Uterus (tissue), 4 donors: ENCODE data around the gene SH3PXD2A. TPM values are rescaled to one million over a fixed set of nuclear protein-coding genes. Genes with fewer than 3 reads are reported as not detected.

Source experiments
- DNase-seq, 2 donors: peaks; one replicate each; pipeline ENCODE4 v3.0.0-alpha.2; 2019 to 2020
- H3K27ac ChIP-seq, 2 donors: fragments of 200-600 bp; sonication (generic); 1 replicate in 1 of 2; 2 replicates in 1 of 2; pipeline ENCODE4 v1.5.1; 2016 to 2018
- H3K27me3 ChIP-seq, 2 donors: fragments of 200-600 bp; sonication (generic); one replicate each; pipeline ENCODE4 v1.5.1; 2018 to 2019; ENCODE audit warnings: control low read depth in 1 of 2
- H3K36me3 ChIP-seq, 2 donors: fragments of 200-600 bp; sonication (generic); one replicate each; pipeline ENCODE4 v1.5.1; 2019; ENCODE audit warnings: control low read depth in 1 of 2
- H3K4me1 ChIP-seq, 2 donors: fragments of 200-600 bp; sonication (generic); one replicate each; pipeline ENCODE4 v1.5.1; 2018 to 2019; ENCODE audit warnings: control low read depth in 1 of 2
- H3K4me3 ChIP-seq, 2 donors: fragments of 200-600 bp; sonication (generic); 1 replicate in 1 of 2; 2 replicates in 1 of 2; pipeline ENCODE4 v1.5.1; 2018 to 2019; ENCODE audit warnings: mild to moderate bottlenecking in 1 of 2
- H3K9me3 ChIP-seq, 2 donors: fragments of 200-600 bp; sonication (generic); one replicate each; pipeline ENCODE4 v1.5.1; 2019; ENCODE audit warnings: control low read depth in 1 of 2
- CTCF ChIP-seq, 4 experiments: fragments of 200-600 bp in 2 of 4; fragments of 450-650 bp in 2 of 4; sonication (generic) in 2 of 4; IDR thresholded peaks; one replicate each; pipeline ENCODE4 v1.5.1; 2016 to 2019; ENCODE audit warnings: antibody characterized with exemption in 4 of 4, mild to moderate bottlenecking in 2 of 4, moderate library complexity in 1 of 4
- POLR2A ChIP-seq, 2 donors: fragments of 450-650 bp; IDR thresholded peaks; one replicate each; pipeline ENCODE4 v1.6.1; 2016; ENCODE audit warnings: antibody characterized with exemption in 2 of 2, mild to moderate bottlenecking in 1 of 2, moderate library complexity in 1 of 2
- intact Hi-C: fragments of 100-400 bp; cut with DNase I; formaldehyde crosslinking; loops from one replicate; pipeline ENCODE4 v1.15.1; 2023; ENCODE audit warnings: low total_unique reads
- total RNA-seq, 4 donors: library from RNA; depleted of rRNA in 3 of 4; stranded (reverse); fragments of >200 nt in 3 of 4; gene quantifications; one replicate each; pipeline versions ENCODE4 v1.1.0 to v1.2.4, GENCODE V29; 2014 to 2023
- donor health status: DM: yes; HTN: yes; CAD: no.

SH3PXD2A gene
- total RNA-seq, 4 donors from 2014 or later: 12.6 to 117 (median 46.6) TPM

DNA sequence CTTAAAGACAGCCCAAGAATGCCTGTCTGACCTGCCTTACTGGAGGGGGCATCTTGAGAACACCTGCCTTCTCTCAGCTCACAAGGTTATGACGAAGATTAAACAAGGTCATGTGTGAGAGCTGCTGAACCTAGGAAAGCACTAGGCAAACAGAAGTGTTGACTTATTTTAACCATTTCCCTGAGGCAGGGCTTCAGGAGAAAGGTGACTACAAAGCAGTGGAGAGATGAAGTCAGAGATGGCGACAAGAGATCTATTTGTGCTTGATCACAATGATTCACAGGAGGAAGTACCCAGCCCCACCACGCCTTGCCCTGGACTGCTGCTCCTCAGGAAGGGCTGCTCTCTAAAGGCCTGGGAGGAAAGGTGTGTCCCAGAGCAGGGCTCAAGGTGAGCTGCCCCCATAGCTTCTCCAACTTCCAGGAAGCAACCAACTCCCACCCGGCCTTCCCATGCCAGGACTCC, 34.9 kb upstream of the SH3PXD2A start:
- no peaks in the 10 kb centered on the region for H3K27me3 ChIP-seq
- intact Hi-C loops: no loop called here
- no peaks in the 10 kb centered on the region for H3K4me1 ChIP-seq
- no peaks in the 10 kb centered on the region for H3K9me3 ChIP-seq
- DNase-seq: no peak
- no peaks in the 10 kb centered on the region for H3K36me3 ChIP-seq
- TF ChIP-seq CTCF (IDR thresholded peaks at IDR 0.05): no peak
- no peak for TF ChIP-seq POLR2A (IDR thresholded peaks at IDR 0.05)
- H3K27ac ChIP-seq: peak overlapping the region in 1 of 2 donors; percentile 17
- no peak overlapping the region for H3K4me3 ChIP-seq

DNA sequence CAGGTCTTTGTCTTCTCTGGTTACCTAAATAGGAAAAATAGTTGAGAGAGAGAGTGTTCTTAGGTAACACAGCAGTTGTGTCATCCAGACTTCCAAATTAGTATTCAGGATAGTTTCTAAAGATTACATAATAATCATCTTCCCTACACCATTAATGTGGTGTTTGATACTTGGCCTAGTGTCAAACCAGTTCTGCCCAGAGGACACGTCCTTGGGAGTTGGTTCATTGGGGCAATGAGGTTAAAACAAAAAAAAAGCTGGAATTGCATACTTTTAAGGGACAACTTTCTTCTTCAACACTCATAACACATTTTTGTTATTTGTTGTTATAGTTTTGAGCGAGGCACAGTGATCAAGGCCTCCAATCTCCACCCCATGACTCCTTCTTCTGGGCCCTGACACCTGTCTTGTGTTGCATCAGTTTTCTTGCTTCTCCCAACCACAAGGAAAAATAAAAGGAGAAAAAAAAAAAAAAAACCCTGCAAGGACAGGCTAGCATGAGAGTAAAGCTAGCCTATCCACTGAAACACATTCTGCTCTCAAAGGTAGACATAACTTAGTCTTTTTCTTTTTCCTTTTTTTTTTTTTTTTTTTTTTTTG, 33.8 kb upstream of the SH3PXD2A start:
- Histone ChIP-seq H3K36me3 (no peaks in the 10 kb centered on the region), H3K4me1 (no peaks in the 10 kb centered on the region)
- intact Hi-C loops: no loop called here

GRCh38 chr10:103888113-103888841, 32.9 kb upstream of the SH3PXD2A start:
- H3K27me3 ChIP-seq: no peaks in the 10 kb centered on the region
- intact Hi-C loops: no loop called here
- no peak overlapping the region for H3K4me3 ChIP-seq
- peak overlapping the region; percentile 64 to 71 for H3K27ac ChIP-seq
- no peaks in the 10 kb centered on the region for H3K36me3 ChIP-seq
- H3K4me1 ChIP-seq: no peaks in the 10 kb centered on the region
- no peak for TF ChIP-seq POLR2A (IDR thresholded peaks at IDR 0.05)
- peak; percentile 75 to 94 (median 90) for TF ChIP-seq CTCF (IDR thresholded peaks at IDR 0.05)
- DNase-seq: peak; percentile 77 to 86
- H3K9me3 ChIP-seq: no peaks in the 10 kb centered on the region

More for the DNA sequence above, 33.8 kb upstream of the SH3PXD2A start:
- H3K9me3 ChIP-seq: no peaks in the 10 kb centered on the region
- no peak overlapping the region for H3K4me3 ChIP-seq
- DNase-seq: no peak
- TF ChIP-seq POLR2A (IDR thresholded peaks at IDR 0.05) (no peak), CTCF (IDR thresholded peaks at IDR 0.05) (no peak)
- H3K27me3 ChIP-seq: no peaks in the 10 kb centered on the region
- H3K27ac ChIP-seq: peak overlapping the region; percentile 64 to 71

GRCh38 chr10:103885617-103886016, 30.2 kb upstream of the SH3PXD2A start:
- Histone ChIP-seq H3K27ac (no peak overlapping the region), H3K9me3 (no peaks in the 10 kb centered on the region), H3K27me3 (no peaks in the 10 kb centered on the region), H3K4me3 (no peak overlapping the region), H3K4me1 (no peaks in the 10 kb centered on the region), H3K36me3 (no peaks in the 10 kb centered on the region)
- TF ChIP-seq CTCF (IDR thresholded peaks at IDR 0.05): no peak
- TF ChIP-seq POLR2A (IDR thresholded peaks at IDR 0.05): no peak
- DNase-seq: no peak
- intact Hi-C loops: no loop called here

- no peak overlapping the region for H3K27ac ChIP-seq
- no peaks in the 10 kb centered on the region for H3K36me3 ChIP-seq
- TF ChIP-seq CTCF (IDR thresholded peaks at IDR 0.05) (peak; percentile 50 to 69 (median 62)), POLR2A (IDR thresholded peaks at IDR 0.05) (no peak)
- intact Hi-C loops: no loop called here
- peak in 1 of 2 donors; percentile 21 for DNase-seq
- H3K9me3 ChIP-seq: no peaks in the 10 kb centered on the region
- no peaks in the 10 kb centered on the region for H3K4me1 ChIP-seq
- H3K4me3 ChIP-seq: no peak overlapping the region
- no peaks in the 10 kb centered on the region for H3K27me3 ChIP-seq
Observed at GRCh38 chr10:103884681-103885139, 29.3 kb upstream of the SH3PXD2A start.
